Measurements from ENCODE around the gene ALDH16A1. TPM values are rescaled to one million over a fixed set of nuclear protein-coding genes. Genes with fewer than 3 reads are reported as not detected.
"Not testable (repeated sequence)": the region's sequence is repeated elsewhere in the genome, so short reads cannot be mapped to it uniquely, and the experiment has no call there.

ALDH16A1 gene
- total and polyA plus RNA-seq, 11 donors: 3.4 to 18.6 (median 8.5) TPM

- peaks cover 0 to 25% (median 14%) of the 10 kb centered on the region in 9 donors for H3K36me3 ChIP-seq
- intact Hi-C loops (cut with DNase I): no loop called here
- H3K27me3 ChIP-seq: no peaks in the 10 kb centered on the region
- H3K4me1 ChIP-seq: peaks cover 0 to 35% (median 8%) of the 10 kb centered on the region in 12 donors
- WGBS, 4 donors: 88 to 97% (median 91%) methylated on average over 3 to 5 of the region's 5 CpGs
- TF ChIP-seq POLR2A (IDR thresholded peaks at IDR 0.05): no peak
- H3K9me3 ChIP-seq: no peaks in the 10 kb centered on the region
- H3K27ac ChIP-seq: peak overlapping the region in 6 of 12 donors; percentile 8 to 79 (median 42)
- no peak for DNase-seq
- no peak for ATAC-seq
- no peak overlapping the region for H3K4me3 ChIP-seq
Measured at GRCh38 chr19:49458567-49458903, 5.5 kb downstream of the ALDH16A1 start.

GRCh38 chr19:49459388-49459787 is 6.4 kb downstream of the ALDH16A1 start:
- 92 to 94% (median 93%) methylated on average over 12 of the region's 12 CpGs for WGBS, 4 donors
- DNase-seq: no peak
- H3K36me3 ChIP-seq: peaks cover 0 to 31% (median 18%) of the 10 kb centered on the region in 9 donors

GRCh38 chr19:49461130-49461529 is 8.1 kb downstream of the ALDH16A1 start:
- DNase-seq; H3K27me3 ChIP-seq; H3K27ac ChIP-seq; H3K9me3 ChIP-seq; H3K4me3 ChIP-seq; ATAC-seq; intact Hi-C loops (cut with DNase I): not testable (repeated sequence)
- Histone ChIP-seq H3K36me3 (peaks cover 0 to 47% (median 21%) of the 10 kb centered on the region in 9 donors), H3K4me1 (peaks cover 0 to 16% (median 2%) of the 10 kb centered on the region in 12 donors)
- 0% methylated on average over 1 of the region's 1 CpG; no CpG with 5 or more reads in 3 of the 4 donors for WGBS, 4 donors

More at GRCh38 chr19:49459388-49459787, 6.4 kb downstream of the ALDH16A1 start:
- no peak for ATAC-seq
- H3K9me3 ChIP-seq: no peaks in the 10 kb centered on the region
- peaks cover 0 to 27% (median 3%) of the 10 kb centered on the region in 12 donors for H3K4me1 ChIP-seq
- H3K4me3 ChIP-seq: no peak overlapping the region
- no peaks in the 10 kb centered on the region for H3K27me3 ChIP-seq
- intact Hi-C loops (cut with DNase I): no loop called here
- H3K27ac ChIP-seq: no peak overlapping the region
- TF ChIP-seq CTCF (IDR thresholded peaks at IDR 0.05) (no peak), POLR2A (IDR thresholded peaks at IDR 0.05) (no peak)

GRCh38 chr19:49461656-49462055 is 8.6 kb downstream of the ALDH16A1 start:
- WGBS, 4 donors: 97 to 98% (median 97%) methylated on average over 34 to 37 of the region's 37 CpGs
- Histone ChIP-seq H3K4me1 (peaks cover 0 to 11% (median 0%) of the 10 kb centered on the region in 12 donors), H3K4me3 (no peak overlapping the region), H3K27me3 (no peaks in the 10 kb centered on the region), H3K27ac (no peak overlapping the region), H3K9me3 (no peaks in the 10 kb centered on the region), H3K36me3 (peaks cover 0 to 52% (median 22%) of the 10 kb centered on the region in 9 donors)
- DNase-seq (no peak), ATAC-seq (no peak)
- TF ChIP-seq CTCF (IDR thresholded peaks at IDR 0.05) (no peak), POLR2A (IDR thresholded peaks at IDR 0.05) (no peak)
- intact Hi-C loops (cut with DNase I): no loop called here

GRCh38 chr19:49462492-49462891 is 9.5 kb downstream of the ALDH16A1 start:
- Histone ChIP-seq H3K4me3 (no peak overlapping the region), H3K36me3 (peaks cover 0 to 59% (median 24%) of the 10 kb centered on the region in 9 donors), H3K27me3 (no peaks in the 10 kb centered on the region), H3K27ac (no peak overlapping the region), H3K4me1 (peaks cover 0 to 4% (median 0%) of the 10 kb centered on the region in 12 donors), H3K9me3 (no peaks in the 10 kb centered on the region)
- TF ChIP-seq POLR2A (IDR thresholded peaks at IDR 0.05) (no peak), CTCF (IDR thresholded peaks at IDR 0.05) (no peak)
- DNase-seq (no peak), ATAC-seq (no peak)
- 87 to 90% (median 88%) methylated on average over 12 of the region's 12 CpGs for WGBS, 4 donors
- intact Hi-C loops (cut with DNase I): no loop called here

All from heart left ventricle (tissue), 16 donors.